Neural progenitor cell (in vitro differentiated cells): ENCODE results near the gene PPBP.

Source experiments
- EZH2 ChIP-seq: fragments of 200-600 bp; sonication (generic); IDR thresholded peaks from 2 replicates; pipeline ENCODE4 v1.6.1; 2017; ENCODE audit warnings: antibody characterized with exemption, mild to moderate bottlenecking, moderate library complexity
- TF ChIP-seq, protein P1 (sequence below): fragments of 200-600 bp; sonication (generic); IDR thresholded peaks from 2 replicates; pipeline ENCODE4 v1.5.1; 2017; ENCODE audit warnings: antibody characterized with exemption, mild to moderate bottlenecking

DNA sequence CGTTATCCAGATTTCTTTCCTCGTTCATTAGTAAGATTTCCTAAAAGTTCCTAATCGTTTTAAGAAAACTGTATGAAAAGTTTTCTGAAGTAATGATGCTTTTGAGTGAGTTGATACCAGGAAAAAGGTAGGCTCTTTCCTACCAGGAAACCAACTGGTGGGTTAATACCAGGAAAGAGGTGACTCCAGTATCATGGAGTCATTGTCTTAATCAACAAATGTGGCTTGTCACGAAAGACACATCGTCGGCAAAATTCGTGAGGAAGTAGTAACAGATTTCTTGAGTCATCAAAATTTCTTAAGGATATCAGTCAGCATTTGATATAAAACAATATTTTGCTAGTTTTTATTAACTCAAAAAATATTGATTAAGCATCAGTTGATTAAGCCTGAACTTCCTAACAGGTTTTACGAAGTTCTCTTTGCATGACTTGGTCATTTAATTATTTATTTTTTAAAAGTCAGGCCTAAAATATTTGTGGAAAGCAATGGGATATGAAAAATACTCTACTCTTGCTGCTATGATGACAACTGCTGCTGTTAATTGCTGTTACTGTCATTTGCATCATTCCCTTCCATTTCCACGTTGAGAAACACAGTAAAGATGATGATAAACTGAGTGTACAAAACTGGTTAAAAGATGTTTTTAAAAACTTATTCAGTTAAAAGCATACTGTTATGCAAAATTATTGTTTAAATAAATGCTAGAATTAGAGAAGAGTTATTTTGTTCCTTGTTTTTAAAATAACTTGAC is 3.2 kb upstream of the PPBP start:
- TF ChIP-seq EZH2, result no peak
- TF ChIP-seq, protein P1, sequence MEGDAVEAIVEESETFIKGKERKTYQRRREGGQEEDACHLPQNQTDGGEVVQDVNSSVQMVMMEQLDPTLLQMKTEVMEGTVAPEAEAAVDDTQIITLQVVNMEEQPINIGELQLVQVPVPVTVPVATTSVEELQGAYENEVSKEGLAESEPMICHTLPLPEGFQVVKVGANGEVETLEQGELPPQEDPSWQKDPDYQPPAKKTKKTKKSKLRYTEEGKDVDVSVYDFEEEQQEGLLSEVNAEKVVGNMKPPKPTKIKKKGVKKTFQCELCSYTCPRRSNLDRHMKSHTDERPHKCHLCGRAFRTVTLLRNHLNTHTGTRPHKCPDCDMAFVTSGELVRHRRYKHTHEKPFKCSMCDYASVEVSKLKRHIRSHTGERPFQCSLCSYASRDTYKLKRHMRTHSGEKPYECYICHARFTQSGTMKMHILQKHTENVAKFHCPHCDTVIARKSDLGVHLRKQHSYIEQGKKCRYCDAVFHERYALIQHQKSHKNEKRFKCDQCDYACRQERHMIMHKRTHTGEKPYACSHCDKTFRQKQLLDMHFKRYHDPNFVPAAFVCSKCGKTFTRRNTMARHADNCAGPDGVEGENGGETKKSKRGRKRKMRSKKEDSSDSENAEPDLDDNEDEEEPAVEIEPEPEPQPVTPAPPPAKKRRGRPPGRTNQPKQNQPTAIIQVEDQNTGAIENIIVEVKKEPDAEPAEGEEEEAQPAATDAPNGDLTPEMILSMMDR, result no peak
